ENCODE results near the gene TSPAN4. TPM values are rescaled to one million over a fixed set of nuclear protein-coding genes. Genes with fewer than 3 reads are reported as not detected.

Gene TSPAN4
- total and polyA plus RNA-seq, 2 donors (not counting 1 experiment from before 2014, with no cell fraction given), result 2.9 to 7.4 TPM

GRCh38 chr11:850775-851763 is 8.4 kb downstream of the TSPAN4 start:
- POLR2A ChIA-PET, result no interaction called here
- Histone ChIP-seq H3K9me3 (ENCODE audit: control extremely low read depth in 1 of 3, control insufficient read depth in 2 of 3, insufficient read depth in 1 of 3, low read length in 2 of 3) (no peaks in the 10 kb centered on the region), H2AFZ (ENCODE audit: insufficient read depth, low read depth, low read length, poor library complexity, severe bottlenecking) (no peak overlapping the region), H3K9ac (ENCODE audit: low read length) (no peak overlapping the region), H4K20me1 (ENCODE audit: control insufficient read depth, insufficient read depth, low read length, poor library complexity, severe bottlenecking) (peaks cover 8% of the 10 kb centered on the region), H3K4me3 (ENCODE audit: control extremely low read depth in 1 of 5, extremely low read depth in 1 of 5, insufficient read depth in 1 of 5, low read depth in 2 of 5, low read length in 4 of 5) (no peak overlapping the region), H3K4me1 (ENCODE audit: control insufficient read depth in 2 of 2, insufficient read depth in 2 of 2, low read length in 2 of 2) (peaks cover 11 to 15% of the 10 kb centered on the region in 2 donors), H3K36me3 (replicated peaks in 1 of 2; ENCODE audit: control extremely low read depth in 1 of 2, control insufficient read depth in 1 of 2, extremely low read depth in 1 of 2, insufficient read depth in 2 of 2, low read length in 1 of 2) (no peaks in the 10 kb centered on the region), H3K4me2 (replicated peaks; ENCODE audit: low read depth, low read length, poor library complexity, severe bottlenecking) (no peak overlapping the region), H3K27me3 (replicated peaks in 1 of 4; ENCODE audit: control extremely low read depth in 1 of 4, control insufficient read depth in 3 of 4, insufficient read depth in 4 of 4, low read length in 3 of 4) (peaks cover 0 to 26% (median 6%) of the 10 kb centered on the region in 4 experiments), H3K79me2 (ENCODE audit: control insufficient read depth, insufficient read depth, low read length) (no peaks in the 10 kb centered on the region), H3K27ac (ENCODE audit: low read length in 2 of 2) (no peak overlapping the region)
- Mint-ChIP-seq H3K4me3 (peak overlapping the region; percentile 57), H3K9me3 (ENCODE audit: insufficient read depth) (no peaks in the 10 kb centered on the region), H3K27me3 (peaks cover 3% of the 10 kb centered on the region), H3K4me1 (peaks cover 6% of the 10 kb centered on the region), H3K27ac (no peak overlapping the region)
- TF ChIP-seq CTCF (IDR thresholded peaks at IDR 0.05), result no peak
- TF ChIP-seq EZH2 (IDR thresholded peaks at IDR 0.05; ENCODE audit: borderline replicate concordance, insufficient read depth, low read depth, low read length, poor library complexity, severe bottlenecking), result no peak
- ATAC-seq (ENCODE audit: low read depth), result no peak
- CTCF ChIA-PET, result no interaction called here
- intact Hi-C loops (cut with micrococcal nuclease), result no loop called here
- WGBS (ENCODE audit: insufficient coverage), result 95% methylated on average over 28 of the region's 28 CpGs
- DNase-seq, result peak; percentile 39

GRCh38 chr11:852762-853161 is 10.1 kb downstream of the TSPAN4 start:
- TF ChIP-seq CTCF (IDR thresholded peaks at IDR 0.05), result no peak
- no peak for TF ChIP-seq EZH2 (IDR thresholded peaks at IDR 0.05; ENCODE audit: borderline replicate concordance, insufficient read depth, low read depth, low read length, poor library complexity, severe bottlenecking)
- no peak overlapping the region for H2AFZ ChIP-seq (ENCODE audit: insufficient read depth, low read depth, low read length, poor library complexity, severe bottlenecking)
- no peaks in the 10 kb centered on the region for H3K36me3 ChIP-seq (replicated peaks in 1 of 2; ENCODE audit: control extremely low read depth in 1 of 2, control insufficient read depth in 1 of 2, extremely low read depth in 1 of 2, insufficient read depth in 2 of 2, low read length in 1 of 2)
- H3K27me3 Mint-ChIP-seq, result peaks cover 3% of the 10 kb centered on the region
- H3K9me3 ChIP-seq (ENCODE audit: control extremely low read depth in 1 of 3, control insufficient read depth in 2 of 3, insufficient read depth in 1 of 3, low read length in 2 of 3), result no peaks in the 10 kb centered on the region
- H3K4me1 ChIP-seq (ENCODE audit: control insufficient read depth in 2 of 2, insufficient read depth in 2 of 2, low read length in 2 of 2), result peaks cover 11 to 15% of the 10 kb centered on the region in 2 donors
- WGBS (ENCODE audit: insufficient coverage), result 93% methylated on average over 5 of the region's 15 CpGs
- H3K4me1 Mint-ChIP-seq, result peaks cover 6% of the 10 kb centered on the region
- H3K4me3 ChIP-seq (ENCODE audit: control extremely low read depth in 1 of 5, extremely low read depth in 1 of 5, insufficient read depth in 1 of 5, low read depth in 2 of 5, low read length in 4 of 5), result no peak overlapping the region
- no peak overlapping the region for H3K9ac ChIP-seq (ENCODE audit: low read length)
- H3K4me2 ChIP-seq (replicated peaks; ENCODE audit: low read depth, low read length, poor library complexity, severe bottlenecking), result no peak overlapping the region
- H3K4me3 Mint-ChIP-seq, result no peak overlapping the region
- intact Hi-C loops (cut with micrococcal nuclease), result no loop called here
- ATAC-seq (ENCODE audit: low read depth) (no peak), DNase-seq (no peak)
- peaks cover 0 to 17% (median 5%) of the 10 kb centered on the region in 4 experiments for H3K27me3 ChIP-seq (replicated peaks in 1 of 4; ENCODE audit: control extremely low read depth in 1 of 4, control insufficient read depth in 3 of 4, insufficient read depth in 4 of 4, low read length in 3 of 4)
- ChIA-PET CTCF (no interaction called here), POLR2A (no interaction called here)
- H3K27ac ChIP-seq (ENCODE audit: low read length in 2 of 2), result no peak overlapping the region
- no peaks in the 10 kb centered on the region for H3K79me2 ChIP-seq (ENCODE audit: control insufficient read depth, insufficient read depth, low read length)
- no peak overlapping the region for H3K27ac Mint-ChIP-seq
- H3K9me3 Mint-ChIP-seq (ENCODE audit: insufficient read depth), result no peaks in the 10 kb centered on the region
- peaks cover 8% of the 10 kb centered on the region for H4K20me1 ChIP-seq (ENCODE audit: control insufficient read depth, insufficient read depth, low read length, poor library complexity, severe bottlenecking)
